ENCODE results near the gene NEK11. TPM values are rescaled to one million over a fixed set of nuclear protein-coding genes. Genes with fewer than 3 reads are reported as not detected.

The NEK11 gene
- total RNA-seq, 1 donor: 14.5 TPM

- H4K20me1 ChIP-seq (ENCODE audit: insufficient read depth, low read length): no peaks in the 10 kb centered on the region
- peak; percentile 80 for DNase-seq (ENCODE audit: insufficient read length, low spot score, missing footprints)
- H2AFZ ChIP-seq (ENCODE audit: low read length): peak overlapping the region; percentile 52
- TF ChIP-seq CTCF (IDR thresholded peaks at IDR 0.05; ENCODE audit: extremely low read depth, low read depth, low read length): no peak
- H3K27me3 ChIP-seq (ENCODE audit: insufficient read depth, low read length): no peaks in the 10 kb centered on the region
- H3K79me2 ChIP-seq (ENCODE audit: insufficient read depth, low read length): no peaks in the 10 kb centered on the region
- H3K4me1 ChIP-seq (ENCODE audit: insufficient read depth, low read length): peaks cover 2% of the 10 kb centered on the region
- peak overlapping the region; percentile 79 for H3K4me2 ChIP-seq (ENCODE audit: insufficient read depth, low read length)
- H3K36me3 ChIP-seq (ENCODE audit: insufficient read depth, low read length): no peaks in the 10 kb centered on the region
- H3K27ac ChIP-seq (ENCODE audit: low read depth, low read length): no peak overlapping the region
- H3K9me3 ChIP-seq (ENCODE audit: low read depth, low read length): no peaks in the 10 kb centered on the region
- peak overlapping the region; percentile 63 for H3K4me3 ChIP-seq (ENCODE audit: insufficient read depth, low read length)
Observed at GRCh38 chr3:131361464-131362421, 335.1 kb downstream of the NEK11 start.

- no peaks in the 10 kb centered on the region for H3K36me3 ChIP-seq (ENCODE audit: insufficient read depth, low read length)
- H4K20me1 ChIP-seq (ENCODE audit: insufficient read depth, low read length): no peaks in the 10 kb centered on the region
- H3K9me3 ChIP-seq (ENCODE audit: low read depth, low read length): no peaks in the 10 kb centered on the region
- H3K4me3 ChIP-seq (ENCODE audit: insufficient read depth, low read length): no peak overlapping the region
- no peaks in the 10 kb centered on the region for H3K27me3 ChIP-seq (ENCODE audit: insufficient read depth, low read length)
- no peaks in the 10 kb centered on the region for H3K79me2 ChIP-seq (ENCODE audit: insufficient read depth, low read length)
- H3K4me1 ChIP-seq (ENCODE audit: insufficient read depth, low read length): peaks cover 2% of the 10 kb centered on the region
- no peak overlapping the region for H3K27ac ChIP-seq (ENCODE audit: low read depth, low read length)
- no peak for DNase-seq (ENCODE audit: insufficient read length, low spot score, missing footprints)
- H2AFZ ChIP-seq (ENCODE audit: low read length): no peak overlapping the region
- H3K4me2 ChIP-seq (ENCODE audit: insufficient read depth, low read length): no peak overlapping the region
- TF ChIP-seq CTCF (IDR thresholded peaks at IDR 0.05; ENCODE audit: extremely low read depth, low read depth, low read length): no peak
Observed at GRCh38 chr3:131363275-131363674, 336.6 kb downstream of the NEK11 start.

- Histone ChIP-seq H3K27ac (ENCODE audit: low read depth, low read length) (no peak overlapping the region), H3K4me3 (ENCODE audit: insufficient read depth, low read length) (no peak overlapping the region), H3K27me3 (ENCODE audit: insufficient read depth, low read length) (no peaks in the 10 kb centered on the region), H3K9me3 (ENCODE audit: low read depth, low read length) (no peaks in the 10 kb centered on the region), H3K36me3 (ENCODE audit: insufficient read depth, low read length) (peaks cover 6% of the 10 kb centered on the region), H3K4me2 (ENCODE audit: insufficient read depth, low read length) (no peak overlapping the region), H4K20me1 (ENCODE audit: insufficient read depth, low read length) (no peaks in the 10 kb centered on the region), H3K4me1 (ENCODE audit: insufficient read depth, low read length) (no peaks in the 10 kb centered on the region), H3K79me2 (ENCODE audit: insufficient read depth, low read length) (no peaks in the 10 kb centered on the region), H2AFZ (ENCODE audit: low read length) (no peak overlapping the region)
- TF ChIP-seq CTCF (IDR thresholded peaks at IDR 0.05; ENCODE audit: extremely low read depth, low read depth, low read length): no peak
- no peak for DNase-seq (ENCODE audit: insufficient read length, low spot score, missing footprints)
Observed at GRCh38 chr3:131370935-131371687, 344.4 kb downstream of the NEK11 start.

- Histone ChIP-seq H3K4me3 (ENCODE audit: insufficient read depth, low read length) (no peak overlapping the region), H4K20me1 (ENCODE audit: insufficient read depth, low read length) (no peaks in the 10 kb centered on the region), H3K79me2 (ENCODE audit: insufficient read depth, low read length) (no peaks in the 10 kb centered on the region), H3K27me3 (ENCODE audit: insufficient read depth, low read length) (no peaks in the 10 kb centered on the region), H2AFZ (ENCODE audit: low read length) (no peak overlapping the region), H3K36me3 (ENCODE audit: insufficient read depth, low read length) (peaks cover 8% of the 10 kb centered on the region), H3K4me2 (ENCODE audit: insufficient read depth, low read length) (no peak overlapping the region), H3K27ac (ENCODE audit: low read depth, low read length) (no peak overlapping the region), H3K9me3 (ENCODE audit: low read depth, low read length) (no peaks in the 10 kb centered on the region), H3K4me1 (ENCODE audit: insufficient read depth, low read length) (no peaks in the 10 kb centered on the region)
- TF ChIP-seq CTCF (IDR thresholded peaks at IDR 0.05; ENCODE audit: extremely low read depth, low read depth, low read length): no peak
- no peak for DNase-seq (ENCODE audit: insufficient read length, low spot score, missing footprints)
Observed at GRCh38 chr3:131371688-131372066, 345.0 kb downstream of the NEK11 start.

Data from osteoblast (primary cell).